H9 (cell line): Measurements from ENCODE around the gene RTP3. TPM values are rescaled to one million over a fixed set of nuclear protein-coding genes. Genes with fewer than 3 reads are reported as not detected.

Source experiments
- DNase-seq: peaks from one replicate; pipeline ENCODE4 v3.0.0-alpha.2; 2017
- H2AFZ ChIP-seq: one replicate; pipeline ENCODE4 v1.6.1; 2013; ENCODE audit warnings: mild to moderate bottlenecking, low read length, control low read depth, moderate library complexity
- H2AK5ac ChIP-seq: 2 replicates; pipeline ENCODE4 v1.6.1; 2013; ENCODE audit warnings: low read length, control low read depth, mixed read lengths; ENCODE audit not compliant: insufficient read length
- H2BK120ac ChIP-seq: one replicate; pipeline ENCODE4 v1.6.1; 2013; ENCODE audit warnings: low read depth, mild to moderate bottlenecking, low read length, control low read depth, inconsistent platforms; ENCODE audit not compliant: poor library complexity, severe bottlenecking
- H2BK12ac ChIP-seq: 2 replicates; pipeline ENCODE4 v1.6.1; 2013; ENCODE audit warnings: low read length, control low read depth, mixed read lengths, low read depth; ENCODE audit not compliant: insufficient read length
- H2BK15ac ChIP-seq: 2 replicates; pipeline ENCODE4 v1.6.1; 2013; ENCODE audit warnings: low read depth, low read length, control low read depth
- H2BK20ac ChIP-seq: one replicate; pipeline ENCODE4 v1.6.1; 2013; ENCODE audit warnings: low read depth, mild to moderate bottlenecking, low read length, control low read depth, inconsistent platforms; ENCODE audit not compliant: poor library complexity, severe bottlenecking
- H2BK5ac ChIP-seq: 2 replicates; pipeline ENCODE4 v1.6.1; 2013; ENCODE audit warnings: low read length, control low read depth, mixed read lengths; ENCODE audit not compliant: insufficient read length
- H3K14ac ChIP-seq: 2 replicates; pipeline ENCODE4 v1.6.1; 2013; ENCODE audit warnings: low read length, control low read depth; ENCODE audit not compliant: insufficient read depth
- H3K18ac ChIP-seq: 2 replicates; pipeline ENCODE4 v1.6.1; 2013; ENCODE audit warnings: low read depth, mild to moderate bottlenecking, mixed read lengths, low read length, control low read depth; ENCODE audit not compliant: insufficient read length
- H3K23ac ChIP-seq: 2 replicates; pipeline ENCODE4 v1.6.1; 2013; ENCODE audit warnings: low read length, control low read depth, mixed read lengths, low read depth; ENCODE audit not compliant: insufficient read length
- H3K23me2 ChIP-seq: 2 replicates; pipeline ENCODE4 v1.6.1; 2013; ENCODE audit warnings: low read depth, mild to moderate bottlenecking, mixed read lengths, low read length, control low read depth; ENCODE audit not compliant: insufficient read length, poor library complexity, severe bottlenecking
- H3K27ac ChIP-seq: 2 replicates; pipeline ENCODE4 v1.5.1; 2013; ENCODE audit warnings: low read length, control low read depth, mixed read lengths, low read depth; ENCODE audit not compliant: insufficient read length
- H3K27me3 ChIP-seq: 2 replicates; pipeline ENCODE4 v1.6.1; 2013; ENCODE audit warnings: low read length, control low read depth, inconsistent platforms; ENCODE audit not compliant: insufficient read depth
- H3K4ac ChIP-seq: 2 replicates; pipeline ENCODE4 v1.6.1; 2013; ENCODE audit warnings: low read depth, mild to moderate bottlenecking, control low read depth, inconsistent platforms, low read length, moderate library complexity
- H3K4me1 ChIP-seq: 2 replicates; pipeline ENCODE4 v1.6.1; 2013; ENCODE audit warnings: low read length, control low read depth, inconsistent platforms; ENCODE audit not compliant: insufficient read depth
- H3K4me2 ChIP-seq: 2 replicates; pipeline ENCODE4 v1.6.1; 2013; ENCODE audit warnings: low read length, control low read depth, mixed read lengths; ENCODE audit not compliant: insufficient read length, insufficient read depth
- H3K56ac ChIP-seq: 2 replicates; pipeline ENCODE4 v1.6.1; 2013; ENCODE audit warnings: low read depth, mild to moderate bottlenecking, mixed read lengths, low read length, control low read depth; ENCODE audit not compliant: insufficient read length
- H3K79me1 ChIP-seq: 2 replicates; pipeline ENCODE4 v1.6.1; 2013; ENCODE audit warnings: low read depth, mild to moderate bottlenecking, moderate library complexity, low read length, control low read depth, inconsistent platforms; ENCODE audit not compliant: insufficient read depth, poor library complexity, severe bottlenecking
- H3K79me2 ChIP-seq: 2 replicates; pipeline ENCODE4 v1.6.1; 2013; ENCODE audit warnings: low read length, control low read depth, inconsistent platforms; ENCODE audit not compliant: insufficient read depth
- H3K9ac ChIP-seq: 2 replicates; pipeline ENCODE4 v1.6.1; 2013; ENCODE audit warnings: low read length, control low read depth, mixed read lengths; ENCODE audit not compliant: insufficient read length; ENCODE audit errors: extremely low read depth
- H3K9me3 ChIP-seq: one replicate; pipeline ENCODE4 v1.6.1; 2013; ENCODE audit warnings: low read depth, low read length, inconsistent platforms; ENCODE audit not compliant: control insufficient read depth
- H3T11ph ChIP-seq: one replicate; pipeline ENCODE4 v1.6.1; 2013; ENCODE audit warnings: mild to moderate bottlenecking, low read length, control low read depth, inconsistent platforms
- H4K20me1 ChIP-seq: one replicate; pipeline ENCODE4 v1.6.1; 2013; ENCODE audit not compliant: control insufficient read depth, insufficient read length, insufficient read depth
- H4K5ac ChIP-seq: 2 replicates; pipeline ENCODE4 v1.6.1; 2013; ENCODE audit warnings: low read depth, mild to moderate bottlenecking, mixed read lengths, low read length, control low read depth; ENCODE audit not compliant: insufficient read length
- H4K8ac ChIP-seq: replicated peaks from 2 replicates; pipeline ENCODE4 v1.6.1; 2013; ENCODE audit warnings: low read length, control low read depth, mixed read lengths, low read depth; ENCODE audit not compliant: insufficient read length
- H4K91ac ChIP-seq: 2 replicates; pipeline ENCODE4 v1.6.1; 2013; ENCODE audit warnings: low read depth, mild to moderate bottlenecking, moderate library complexity, mixed read lengths, low read length, control low read depth; ENCODE audit not compliant: insufficient read length
- H3K27ac Mint-ChIP-seq, 3 experiments: 2 replicates in 2 of 3; 3 replicates in 1 of 3; pipeline ENCODE4 v1.8.0; 2020 to 2021; ENCODE audit warnings: mixed read lengths in 3 of 3, mild to moderate bottlenecking in 1 of 3, moderate library complexity in 1 of 3
- H3K27me3 Mint-ChIP-seq: 2 replicates; pipeline ENCODE4 v1.8.0; 2021; ENCODE audit warnings: low read depth, mild to moderate bottlenecking, moderate library complexity, mixed read lengths
- H3K36me3 Mint-ChIP-seq, 3 experiments: 2 replicates in 2 of 3; 3 replicates in 1 of 3; pipeline ENCODE4 v1.8.0; 2020 to 2021; ENCODE audit warnings: low read depth in 3 of 3, mixed read lengths in 3 of 3; ENCODE audit not compliant: insufficient read depth in 1 of 3
- H3K4me1 Mint-ChIP-seq, 2 experiments: 2 replicates each; pipeline ENCODE4 v1.8.0; 2020; ENCODE audit warnings: mixed read lengths in 2 of 2
- H3K4me3 Mint-ChIP-seq, 2 experiments: 2 replicates in 1 of 2; 3 replicates in 1 of 2; pipeline ENCODE4 v1.8.0; 2020 to 2021; ENCODE audit warnings: mild to moderate bottlenecking in 2 of 2, mixed read lengths in 2 of 2, moderate library complexity in 1 of 2
- H3K9me3 Mint-ChIP-seq, 2 experiments: 2 replicates in 1 of 2; 3 replicates in 1 of 2; pipeline ENCODE4 v1.8.0; 2020; ENCODE audit warnings: mild to moderate bottlenecking in 2 of 2, mixed read lengths in 2 of 2, moderate library complexity in 1 of 2
- WGBS: extraction: QIAGEN DNeasy Blood & Tissue Kit; methylation state at CpG from one replicate; pipeline ENCODE4 v1.1.7; 2013; ENCODE audit warnings: missing lambda C conversion rate, low lambda C conversion rate, mixed read lengths; ENCODE audit not compliant: insufficient read length; ENCODE audit errors: extremely low coverage; 5-methylcytosine and 5-hydroxymethylcytosine counted together
- total RNA-seq: library from RNA; stranded (reverse); gene quantifications from 2 replicates; pipeline ENCODE4 v1.2.1, GENCODE V29; 2021
- TF ChIP-seq, protein P1 (sequence below): fragments of 200-600 bp; sonication (generic); conservative IDR thresholded peaks from 3 replicates; pipeline ENCODE4 v1.8.0; 2021; ENCODE audit warnings: antibody characterized with exemption, mild to moderate bottlenecking

RTP3 gene
- total RNA-seq, 1 experiment from 2014 or later = not detected

DNA sequence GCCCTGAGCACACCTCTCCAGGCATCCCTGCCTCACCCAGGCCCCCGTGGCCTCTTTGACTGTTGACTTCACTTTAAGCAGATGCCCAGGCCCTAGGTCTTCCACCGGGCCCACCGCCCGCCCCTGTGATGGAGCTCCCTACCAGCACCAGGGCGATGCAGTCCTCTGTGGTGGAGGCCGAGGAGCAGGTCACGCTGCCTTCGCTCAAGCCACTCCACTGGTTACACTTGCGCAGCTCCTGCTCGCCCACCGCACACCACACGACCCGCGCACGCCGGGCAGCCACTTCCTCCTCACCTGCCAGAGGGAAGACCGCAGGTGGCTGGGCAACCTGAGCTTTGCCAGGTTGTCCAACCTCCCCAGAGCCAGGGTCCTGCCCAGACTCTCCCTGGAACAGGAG lies 49.1 kb upstream of the RTP3 start:
- H3K4me3 Mint-ChIP-seq = no peak overlapping the region
- no peaks in the 10 kb centered on the region for H4K20me1 ChIP-seq
- H4K5ac ChIP-seq = no peak overlapping the region
- H2BK20ac ChIP-seq = no peak overlapping the region
- H3K36me3 Mint-ChIP-seq = no peaks in the 10 kb centered on the region
- DNase-seq = no peak
- no peaks in the 10 kb centered on the region; the same call in none of the 2 replicates for H3K27me3 Mint-ChIP-seq
- no peaks in the 10 kb centered on the region for H3K9me3 ChIP-seq
- H3T11ph ChIP-seq = no peak overlapping the region
- no peaks in the 10 kb centered on the region for H3K4me1 ChIP-seq
- no peak overlapping the region for H3K14ac ChIP-seq
- H4K8ac ChIP-seq = no peak overlapping the region
- H4K91ac ChIP-seq = no peak overlapping the region
- WGBS = no CpG with 5 or more reads among the region's 17 CpGs
- peak overlapping the region in 1 of 3 experiments; percentile 78; a peak in 2 of 7 replicates for H3K27ac Mint-ChIP-seq
- H3K9ac ChIP-seq = no peak overlapping the region
- H2AK5ac ChIP-seq = no peak overlapping the region
- H3K79me2 ChIP-seq = no peaks in the 10 kb centered on the region
- H2BK120ac ChIP-seq = no peak overlapping the region
- H2BK12ac ChIP-seq = no peak overlapping the region
- H3K27me3 ChIP-seq = no peaks in the 10 kb centered on the region
- no peak overlapping the region for H3K23ac ChIP-seq
- no peak overlapping the region for H2AFZ ChIP-seq
- no peak overlapping the region for H3K56ac ChIP-seq
- no peak overlapping the region for H2BK5ac ChIP-seq
- no peak overlapping the region for H3K4ac ChIP-seq
- no peaks in the 10 kb centered on the region for H3K4me1 Mint-ChIP-seq
- no peaks in the 10 kb centered on the region for H3K23me2 ChIP-seq
- TF ChIP-seq, protein P1, sequence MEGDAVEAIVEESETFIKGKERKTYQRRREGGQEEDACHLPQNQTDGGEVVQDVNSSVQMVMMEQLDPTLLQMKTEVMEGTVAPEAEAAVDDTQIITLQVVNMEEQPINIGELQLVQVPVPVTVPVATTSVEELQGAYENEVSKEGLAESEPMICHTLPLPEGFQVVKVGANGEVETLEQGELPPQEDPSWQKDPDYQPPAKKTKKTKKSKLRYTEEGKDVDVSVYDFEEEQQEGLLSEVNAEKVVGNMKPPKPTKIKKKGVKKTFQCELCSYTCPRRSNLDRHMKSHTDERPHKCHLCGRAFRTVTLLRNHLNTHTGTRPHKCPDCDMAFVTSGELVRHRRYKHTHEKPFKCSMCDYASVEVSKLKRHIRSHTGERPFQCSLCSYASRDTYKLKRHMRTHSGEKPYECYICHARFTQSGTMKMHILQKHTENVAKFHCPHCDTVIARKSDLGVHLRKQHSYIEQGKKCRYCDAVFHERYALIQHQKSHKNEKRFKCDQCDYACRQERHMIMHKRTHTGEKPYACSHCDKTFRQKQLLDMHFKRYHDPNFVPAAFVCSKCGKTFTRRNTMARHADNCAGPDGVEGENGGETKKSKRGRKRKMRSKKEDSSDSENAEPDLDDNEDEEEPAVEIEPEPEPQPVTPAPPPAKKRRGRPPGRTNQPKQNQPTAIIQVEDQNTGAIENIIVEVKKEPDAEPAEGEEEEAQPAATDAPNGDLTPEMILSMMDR = no peak
- no peak overlapping the region for H3K18ac ChIP-seq
- no peaks in the 10 kb centered on the region for H3K79me1 ChIP-seq
- no peak overlapping the region for H3K27ac ChIP-seq
- H3K4me2 ChIP-seq = no peak overlapping the region
- no peaks in the 10 kb centered on the region for H3K9me3 Mint-ChIP-seq
- H2BK15ac ChIP-seq = no peak overlapping the region
